Stomach (tissue), 9 donors: ENCODE results near the gene GPRC5C. TPM values are rescaled to one million over a fixed set of nuclear protein-coding genes. Genes with fewer than 3 reads are reported as not detected.

Source experiments
- DNase-seq, 2 donors: peaks; one replicate each; pipeline versions ENCODE4 v3.0.0 to v3.0.0-alpha.2; 2013 to 2019
- H3K27ac ChIP-seq, 5 donors: fragments of 200-600 bp in 4 of 5; sonication (generic) in 4 of 5; one replicate each; pipeline ENCODE4 v1.5.1; 2013 to 2019; ENCODE audit warnings: mild to moderate bottlenecking in 1 of 5, moderate library complexity in 1 of 5
- H3K27me3 ChIP-seq, 3 donors: fragments of 200-600 bp; sonication (generic); one replicate each; pipeline ENCODE4 v1.5.1; 2017 to 2019; ENCODE audit warnings: mixed run types in 1 of 3
- H3K36me3 ChIP-seq, 4 donors: fragments of 200-600 bp; sonication (generic); 1 replicate in 3 of 4; 2 replicates in 1 of 4; pipeline ENCODE4 v1.5.1; 2016 to 2019
- H3K4me1 ChIP-seq, 4 donors: fragments of 200-600 bp; sonication (generic); one replicate each; pipeline ENCODE4 v1.5.1; 2016 to 2019
- H3K4me3 ChIP-seq, 4 donors: fragments of 200-600 bp; sonication (generic) in 3 of 4; one replicate each; pipeline ENCODE4 v1.5.1; 2016 to 2019; ENCODE audit warnings: mild to moderate bottlenecking in 1 of 4
- H3K9me3 ChIP-seq, 4 donors: fragments of 200-600 bp; sonication (generic); one replicate each; pipeline ENCODE4 v1.5.1; 2016 to 2019
- CTCF ChIP-seq, 7 experiments: fragments of 450-650 bp in 4 of 7; fragments of 200-600 bp in 3 of 7; sonication (generic) in 3 of 7; IDR thresholded peaks; one replicate each; pipeline ENCODE4 v1.5.1; 2016 to 2019; ENCODE audit warnings: antibody characterized with exemption in 7 of 7, control low read depth in 2 of 7, mild to moderate bottlenecking in 1 of 7
- EP300 ChIP-seq: sonication (generic); formaldehyde crosslinking; IDR thresholded peaks from one replicate; pipeline ENCODE4 v1.6.1; 2017; ENCODE audit warnings: antibody characterized with exemption
- POLR2A ChIP-seq, 4 donors: fragments of 450-650 bp; IDR thresholded peaks; one replicate each; pipeline ENCODE4 v1.6.1; 2016; ENCODE audit warnings: antibody characterized with exemption in 4 of 4, control low read depth in 2 of 4, mild to moderate bottlenecking in 1 of 4, moderate library complexity in 1 of 4
- POLR2AphosphoS5 ChIP-seq, 3 donors: sonication (generic); formaldehyde crosslinking; IDR thresholded peaks; one replicate each; pipeline ENCODE4 v1.6.1; 2016; ENCODE audit warnings: antibody characterized with exemption in 3 of 3
- WGBS, 5 donors: extraction: QIAGEN DNeasy Blood & Tissue Kit in 3 of 5; methylation state at CpG; one replicate each; pipeline versions ENCODE4 v1.1.5 to v1.1.7; 2013 to 2018; 5-methylcytosine and 5-hydroxymethylcytosine counted together
- intact Hi-C: fragments of 100-400 bp; cut with DNase I; formaldehyde crosslinking; loops from one replicate; pipeline ENCODE4 v1.15.1; 2023; ENCODE audit warnings: low total_unique reads
- polyA plus RNA-seq, 3 donors: library from polyadenylated mRNA; stranded (reverse); fragments of 200-250 nt; gene quantifications; one replicate each; pipeline ENCODE4 v1.2.3, GENCODE V29; 2013
- total RNA-seq, 5 donors: library from RNA; depleted of rRNA; stranded (reverse); fragments of >200 nt; gene quantifications; one replicate each; pipeline versions ENCODE4 v1.1.0 to v1.2.3, GENCODE V29; 2014 to 2016
- donor health status: healthy with polysubstance abuse.
- donor health status: Bipolar disorder and iron deficiency.
- donor health status: healthy.

GPRC5C gene
- total and polyA plus RNA-seq, 8 donors: 66.5 to 321 (median 129) TPM

- WGBS, 5 donors: 55 to 71% (median 67%) methylated on average over 8 of the region's 8 CpGs
- Histone ChIP-seq H3K27me3 (no peaks in the 10 kb centered on the region), H3K27ac (no peak overlapping the region), H3K36me3 (no peaks in the 10 kb centered on the region), H3K9me3 (no peaks in the 10 kb centered on the region), H3K4me1 (peaks cover 7 to 29% (median 23%) of the 10 kb centered on the region in 4 donors), H3K4me3 (no peak overlapping the region)
- intact Hi-C loops: no loop called here
- TF ChIP-seq POLR2A (IDR thresholded peaks at IDR 0.05) (no peak), EP300 (no peak), CTCF (IDR thresholded peaks at IDR 0.05) (no peak), POLR2AphosphoS5 (IDR thresholded peaks at IDR 0.05) (no peak)
- DNase-seq: peak in 1 of 2 donors; percentile 57
Measured at GRCh38 chr17:74386386-74386785, 45.5 kb upstream of the GPRC5C start.

DNA sequence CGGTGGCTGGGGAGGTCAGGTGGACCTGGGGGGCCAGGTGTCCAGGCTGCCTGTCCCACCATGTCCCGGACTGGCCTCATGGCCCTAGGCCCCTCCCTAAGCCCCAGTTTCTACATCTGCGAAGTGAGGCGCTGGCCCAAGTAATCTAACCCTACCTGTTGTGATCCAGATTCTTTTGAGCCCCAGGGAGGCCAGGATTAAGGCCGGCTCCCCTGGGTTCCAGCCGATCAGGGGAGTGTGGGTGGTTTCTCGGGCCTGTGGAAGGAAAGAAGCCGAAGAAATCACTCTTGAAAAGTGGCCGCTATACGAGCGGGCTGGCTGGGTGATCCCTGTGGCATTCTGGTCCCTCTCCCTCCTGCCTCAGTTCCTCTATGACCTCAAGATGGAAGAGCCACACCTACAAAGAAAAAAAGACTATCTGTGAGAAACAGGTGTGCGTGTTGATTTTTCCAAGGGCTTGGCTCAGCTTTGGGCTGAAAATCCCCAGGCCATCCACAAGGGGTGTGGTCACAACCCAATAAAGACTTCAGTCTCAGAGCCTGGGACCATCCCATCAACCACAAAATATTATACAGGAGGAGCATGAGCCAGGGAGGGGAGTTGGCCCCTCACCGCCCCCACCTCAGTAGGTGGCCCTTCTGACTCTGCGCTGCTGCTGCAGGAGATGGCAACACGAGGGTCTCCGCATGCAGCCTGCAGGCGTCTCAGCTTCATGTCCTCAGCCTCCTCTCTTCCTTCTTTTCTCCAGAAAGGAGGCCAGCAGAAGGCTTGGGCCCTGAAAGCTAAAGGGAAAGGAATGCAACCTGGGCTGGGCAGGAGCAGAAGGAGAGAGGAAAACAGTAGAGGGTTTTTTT, 44.3 kb upstream of the GPRC5C start:
- peak in 1 of 2 donors; percentile 43 for DNase-seq
- Histone ChIP-seq H3K27ac (peak overlapping the region in 2 of 5 donors; percentile 36 to 38), H3K36me3 (no peaks in the 10 kb centered on the region), H3K4me1 (peaks cover 7 to 26% (median 17%) of the 10 kb centered on the region in 4 donors), H3K27me3 (no peaks in the 10 kb centered on the region), H3K9me3 (no peaks in the 10 kb centered on the region), H3K4me3 (no peak overlapping the region)
- 63 to 75% (median 70%) methylated on average over 14 to 17 of the region's 17 CpGs for WGBS, 5 donors
- intact Hi-C loops: no loop called here
- TF ChIP-seq CTCF (IDR thresholded peaks at IDR 0.05) (peak in 2 of 7 experiments; percentile 15 to 22), POLR2A (IDR thresholded peaks at IDR 0.05) (no peak)

- peaks cover 7 to 26% (median 18%) of the 10 kb centered on the region in 4 donors for H3K4me1 ChIP-seq
- DNase-seq: peak in 1 of 2 donors; percentile 68
- peak overlapping the region; percentile 6 to 43 (median 36) for H3K27ac ChIP-seq
- H3K36me3 ChIP-seq: no peaks in the 10 kb centered on the region
- H3K4me3 ChIP-seq: no peak overlapping the region
- intact Hi-C loops: no loop called here
- TF ChIP-seq POLR2AphosphoS5 (IDR thresholded peaks at IDR 0.05) (no peak), POLR2A (IDR thresholded peaks at IDR 0.05) (no peak), EP300 (no peak), CTCF (IDR thresholded peaks at IDR 0.05) (no peak)
- no peaks in the 10 kb centered on the region for H3K9me3 ChIP-seq
- 51 to 72% (median 62%) methylated on average over 11 to 12 of the region's 12 CpGs for WGBS, 5 donors
- no peaks in the 10 kb centered on the region for H3K27me3 ChIP-seq
Measured at GRCh38 chr17:74389084-74389753, 42.7 kb upstream of the GPRC5C start.

DNA sequence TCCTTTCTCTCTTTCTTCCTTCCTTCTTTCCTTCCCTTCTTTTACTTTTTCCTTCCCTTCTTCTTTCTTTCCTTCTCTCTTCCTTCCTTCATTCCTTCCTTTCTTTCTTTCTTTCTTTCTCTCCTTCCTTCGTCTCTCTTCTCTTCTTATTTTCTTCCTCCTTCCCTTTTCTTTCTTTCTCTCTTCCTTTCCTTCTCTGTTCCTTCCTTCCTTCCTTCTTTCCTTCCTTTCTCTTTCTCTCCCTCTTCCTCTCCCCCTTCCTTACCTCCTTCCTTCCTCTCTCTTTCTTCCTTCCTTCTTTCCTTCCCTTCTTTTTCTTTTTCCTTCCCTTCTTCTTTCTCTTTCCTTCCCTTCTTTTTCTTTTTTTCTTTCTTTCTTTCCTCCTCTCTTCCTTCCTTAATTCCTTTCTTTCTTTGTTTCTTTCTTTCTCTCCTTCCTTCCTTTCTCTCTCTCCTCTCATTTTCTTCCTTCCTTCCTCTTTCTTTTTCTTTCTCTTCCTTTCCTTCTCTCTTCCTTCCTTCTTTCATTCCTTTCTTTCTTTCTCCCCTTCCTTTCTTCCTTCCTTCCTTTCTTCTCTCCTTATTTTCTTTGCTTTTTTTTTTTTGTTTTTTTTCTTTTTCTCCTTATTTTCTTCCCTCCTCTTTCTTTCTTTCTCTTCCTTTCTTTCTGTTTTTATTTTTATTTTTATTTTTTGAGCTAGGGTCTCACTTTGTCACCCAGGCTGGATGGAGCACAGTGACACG, 41.8 kb upstream of the GPRC5C start:
- Histone ChIP-seq H3K9me3 (no peaks in the 10 kb centered on the region), H3K27me3 (no peaks in the 10 kb centered on the region), H3K36me3 (no peaks in the 10 kb centered on the region), H3K27ac (peak overlapping the region in 4 of 5 donors; percentile 6 to 43 (median 26)), H3K4me1 (peaks cover 7 to 35% (median 22%) of the 10 kb centered on the region in 4 donors), H3K4me3 (no peak overlapping the region)
- no peak for DNase-seq
- TF ChIP-seq CTCF (IDR thresholded peaks at IDR 0.05): no peak
- TF ChIP-seq EP300: no peak
- TF ChIP-seq POLR2AphosphoS5 (IDR thresholded peaks at IDR 0.05): no peak
- no peak for TF ChIP-seq POLR2A (IDR thresholded peaks at IDR 0.05)
- WGBS, 5 donors: 80 to 93% (median 87%) methylated on average over 2 of the region's 2 CpGs
- intact Hi-C loops: no loop called here
